ENCODE data around the gene AP1G1. TPM values are rescaled to one million over a fixed set of nuclear protein-coding genes. Genes with fewer than 3 reads are reported as not detected.
A peak's percentile ranks its signal among the peaks of the same experiment; 100 is the strongest.

AP1G1 gene
- total and polyA plus RNA-seq, 10 of the 15 experiments (the other 5 are each of a cell fraction or from before 2014, with no cell fraction given) = 5.9 to 83.7 (median 47.8) TPM

DNA sequence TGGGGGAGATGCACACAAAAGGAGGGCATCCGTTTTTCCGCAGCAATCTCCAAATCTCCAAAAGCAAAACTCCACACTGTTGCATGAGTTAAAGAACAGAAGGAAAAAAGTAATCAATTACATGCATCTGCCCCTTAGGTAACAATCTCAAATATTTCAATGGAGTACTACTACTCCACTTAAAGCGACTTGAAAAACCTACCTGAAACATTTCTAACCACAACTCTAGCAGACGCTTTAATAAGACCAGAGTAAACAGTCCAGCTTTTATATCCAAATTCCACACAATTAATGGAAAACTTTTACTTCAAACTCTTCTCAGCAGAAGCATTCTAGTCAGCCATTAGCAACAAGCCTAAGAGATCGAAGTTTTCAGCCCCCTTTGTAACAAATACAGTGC is 29.9 kb downstream of the AP1G1 start (continued):
- TF ChIP-seq BMI1 (IDR thresholded peaks at IDR 0.05; ENCODE audit: borderline replicate concordance) (no peak), TARDBP (IDR thresholded peaks at IDR 0.05; ENCODE audit: borderline replicate concordance) (no peak), SMAD5 (IDR thresholded peaks at IDR 0.05; ENCODE audit: low read depth) (no peak)
- TF ChIP-seq, protein P1, sequence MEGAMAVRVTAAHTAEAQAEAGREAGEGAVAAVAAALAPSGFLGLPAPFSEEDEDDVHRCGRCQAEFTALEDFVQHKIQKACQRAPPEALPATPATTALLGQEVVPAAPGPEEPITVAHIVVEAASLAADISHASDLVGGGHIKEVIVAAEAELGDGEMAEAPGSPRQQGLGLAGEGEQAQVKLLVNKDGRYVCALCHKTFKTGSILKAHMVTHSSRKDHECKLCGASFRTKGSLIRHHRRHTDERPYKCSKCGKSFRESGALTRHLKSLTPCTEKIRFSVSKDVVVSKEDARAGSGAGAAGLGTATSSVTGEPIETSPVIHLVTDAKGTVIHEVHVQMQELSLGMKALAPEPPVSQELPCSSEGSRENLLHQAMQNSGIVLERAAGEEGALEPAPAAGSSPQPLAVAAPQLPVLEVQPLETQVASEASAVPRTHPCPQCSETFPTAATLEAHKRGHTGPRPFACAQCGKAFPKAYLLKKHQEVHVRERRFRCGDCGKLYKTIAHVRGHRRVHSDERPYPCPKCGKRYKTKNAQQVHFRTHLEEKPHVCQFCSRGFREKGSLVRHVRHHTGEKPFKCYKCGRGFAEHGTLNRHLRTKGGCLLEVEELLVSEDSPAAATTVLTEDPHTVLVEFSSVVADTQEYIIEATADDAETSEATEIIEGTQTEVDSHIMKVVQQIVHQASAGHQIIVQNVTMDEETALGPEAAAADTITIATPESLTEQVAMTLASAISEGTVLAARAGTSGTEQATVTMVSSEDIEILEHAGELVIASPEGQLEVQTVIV (IDR thresholded peaks at IDR 0.05; ENCODE audit: borderline replicate concordance, partially characterized antibody) = no peak
- TF ChIP-seq, protein P2, sequence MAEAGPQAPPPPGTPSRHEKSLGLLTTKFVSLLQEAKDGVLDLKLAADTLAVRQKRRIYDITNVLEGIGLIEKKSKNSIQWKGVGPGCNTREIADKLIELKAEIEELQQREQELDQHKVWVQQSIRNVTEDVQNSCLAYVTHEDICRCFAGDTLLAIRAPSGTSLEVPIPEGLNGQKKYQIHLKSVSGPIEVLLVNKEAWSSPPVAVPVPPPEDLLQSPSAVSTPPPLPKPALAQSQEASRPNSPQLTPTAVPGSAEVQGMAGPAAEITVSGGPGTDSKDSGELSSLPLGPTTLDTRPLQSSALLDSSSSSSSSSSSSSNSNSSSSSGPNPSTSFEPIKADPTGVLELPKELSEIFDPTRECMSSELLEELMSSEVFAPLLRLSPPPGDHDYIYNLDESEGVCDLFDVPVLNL (IDR thresholded peaks at IDR 0.05; ENCODE audit: low read depth, low read length) = no peak

DNA sequence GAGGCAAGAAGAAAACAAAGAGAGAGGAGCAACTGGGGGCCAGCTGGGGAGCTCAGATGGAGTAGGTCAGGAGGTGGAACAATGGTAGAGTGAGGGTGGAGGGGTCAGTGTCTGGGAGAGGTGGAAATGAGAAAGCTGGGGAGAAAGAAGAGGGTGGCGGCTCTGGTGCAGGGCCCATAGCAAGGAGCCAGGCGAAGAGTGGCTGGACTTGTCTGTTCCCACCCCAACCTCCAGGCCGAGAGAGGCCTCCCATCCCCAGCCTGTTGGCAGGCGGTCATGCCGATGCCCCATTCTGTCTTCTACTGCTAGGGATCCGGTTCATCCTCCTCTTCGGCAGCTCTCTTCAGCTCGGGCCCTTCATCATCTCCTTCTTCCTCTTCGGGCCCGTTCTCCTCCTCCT is 31.3 kb downstream of the AP1G1 start:
- FAIRE-seq (no peak), ATAC-seq (no peak), DNase-seq (ENCODE audit: low read depth, low spot score) (no peak)
- no TSS peak for BruUV-seq (replicated peaks)
- Histone ChIP-seq H3K4me1 (ENCODE audit: control insufficient read depth, insufficient read depth, low read length) (peaks cover 9% of the 10 kb centered on the region), H3K27ac (ENCODE audit: control insufficient read depth, insufficient read depth) (no peak overlapping the region), H2AFZ (ENCODE audit: control insufficient read depth, low read depth, low read length) (no peak overlapping the region), H3K9ac (ENCODE audit: control insufficient read depth, insufficient read depth, low read length) (no peak overlapping the region), H3K4me3 (no peak overlapping the region), H3K79me2 (ENCODE audit: control insufficient read depth, insufficient read depth, low read length) (peaks cover 21% of the 10 kb centered on the region), H3K36me3 (ENCODE audit: control insufficient read depth in 2 of 2, insufficient read depth in 2 of 2, low read length in 1 of 2) (peaks cover 8 to 12% of the 10 kb centered on the region in 2 experiments), H3K9me3 (replicated peaks; ENCODE audit: control insufficient read depth, insufficient read depth, low read length) (no peaks in the 10 kb centered on the region), H4K20me1 (ENCODE audit: control insufficient read depth, insufficient read depth) (no peaks in the 10 kb centered on the region), H3K27me3 (replicated peaks in 1 of 2; ENCODE audit: control insufficient read depth in 2 of 2, insufficient read depth in 2 of 2, low read length in 1 of 2) (no peaks in the 10 kb centered on the region), H3K4me2 (ENCODE audit: control insufficient read depth, insufficient read depth) (0 out of 2 replicates have a peak overlapping the region, but pooled peaks have one; percentile 3)
- ChIA-PET POLR2A (interaction anchor here (0.6 kb wide), 3 partner anchors 13 to 106 kb away, joined by 4 to 9 read pairs (median 5); no protein-coding TSS in a partner anchor), CTCF (interaction anchor here (1.6 to 2.0 kb wide), 2 partner anchors 106 to 116 kb away, joined by 3 to 6 read pairs; no protein-coding TSS in a partner anchor), RAD21 (ENCODE audit: unreplicated experiment) (interaction anchor here (1.8 kb wide), 1 partner anchor 117 kb away, joined by 5 read pairs; no protein-coding TSS in a partner anchor), SMC1A (ENCODE audit: uncharacterized antibody, unreplicated experiment) (interaction anchor here (0.8 to 2.8 kb wide), 6 partner anchors 12 to 119 kb away, joined by 3 to 10 read pairs (median 4); partner anchors contain the start of gene AP1G1)
- in situ Hi-C loops (cut with MboI) = no loop called here
- TF ChIP-seq GABPA (IDR thresholded peaks at IDR 0.05; ENCODE audit: low read depth) (no peak), CEBPB (IDR thresholded peaks at IDR 0.05; ENCODE audit: borderline replicate concordance in 1 of 2, low read depth in 2 of 2, low read length in 2 of 2) (no peak), RB1 (IDR thresholded peaks at IDR 0.05; ENCODE audit: borderline replicate concordance) (no peak), CBX3 (IDR thresholded peaks at IDR 0.05; ENCODE audit: borderline replicate concordance, low read depth) (no peak), CBX5 (IDR thresholded peaks at IDR 0.05; ENCODE audit: low read depth) (no peak), MYB (IDR thresholded peaks at IDR 0.05; ENCODE audit: borderline replicate concordance, low read depth, low read length) (no peak), HDAC6 (IDR thresholded peaks at IDR 0.05; ENCODE audit: unreplicated experiment) (no peak), HDAC2 (IDR thresholded peaks at IDR 0.05) (no peak), ZNF622 (IDR thresholded peaks at IDR 0.05) (no peak)
- TF ChIP-seq, protein P3, sequence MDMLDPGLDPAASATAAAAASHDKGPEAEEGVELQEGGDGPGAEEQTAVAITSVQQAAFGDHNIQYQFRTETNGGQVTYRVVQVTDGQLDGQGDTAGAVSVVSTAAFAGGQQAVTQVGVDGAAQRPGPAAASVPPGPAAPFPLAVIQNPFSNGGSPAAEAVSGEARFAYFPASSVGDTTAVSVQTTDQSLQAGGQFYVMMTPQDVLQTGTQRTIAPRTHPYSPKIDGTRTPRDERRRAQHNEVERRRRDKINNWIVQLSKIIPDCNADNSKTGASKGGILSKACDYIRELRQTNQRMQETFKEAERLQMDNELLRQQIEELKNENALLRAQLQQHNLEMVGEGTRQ (IDR thresholded peaks at IDR 0.05; ENCODE audit: borderline replicate concordance, low read depth, low read length) = no peak
- WGBS (ENCODE audit: insufficient coverage, insufficient replicate concordance, low lambda C conversion rate, missing lambda C conversion rate) = 95% methylated on average over 10 of the region's 10 CpGs
- intact Hi-C loops (cut with micrococcal nuclease; ENCODE audit: unreplicated experiment) = no loop called here
